HG03097 (cell line): ENCODE measurements around the gene DNHD1.

ENCODE experiments used
- ATAC-seq: cut with Tn5 transposase; IDR thresholded peaks from one replicate; pipeline ENCODE4 v1.9.1; 2021; ENCODE audit not compliant: unreplicated experiment, low FRiP score

DNHD1 gene

GRCh38 chr11:6557761-6558674 lies 60.9 kb downstream of the DNHD1 start:
- ATAC-seq: no peak

GRCh38 chr11:6559369-6559768 lies 62.3 kb downstream of the DNHD1 start:
- ATAC-seq: no peak

GRCh38 chr11:6561288-6561687 lies 64.2 kb downstream of the DNHD1 start:
- ATAC-seq: no peak

DNA sequence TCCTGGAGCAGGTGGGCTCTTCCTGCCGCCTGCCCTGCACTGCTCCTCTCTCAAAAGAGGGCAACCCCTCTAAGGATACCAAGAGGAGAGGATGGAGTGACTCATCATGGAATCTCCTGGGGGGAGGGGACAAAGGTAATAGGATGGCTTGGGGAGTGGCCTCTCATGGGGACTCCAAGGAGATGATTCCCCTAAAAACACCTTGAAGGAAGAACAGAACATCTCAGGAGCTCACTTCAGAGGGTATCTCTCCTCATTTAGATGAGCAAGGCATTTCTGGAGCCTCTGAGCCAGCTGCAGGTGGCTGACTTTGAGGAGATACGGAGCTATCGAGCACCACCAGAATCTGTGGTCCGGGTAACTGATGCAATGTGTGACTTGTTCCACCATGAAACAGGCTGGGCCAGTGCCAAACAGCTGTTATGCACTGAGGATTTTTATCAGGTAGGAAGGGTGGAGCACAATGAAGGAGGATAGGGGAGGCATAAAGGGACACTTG lies 66.1 kb downstream of the DNHD1 start:
- ATAC-seq: no peak

DNA sequence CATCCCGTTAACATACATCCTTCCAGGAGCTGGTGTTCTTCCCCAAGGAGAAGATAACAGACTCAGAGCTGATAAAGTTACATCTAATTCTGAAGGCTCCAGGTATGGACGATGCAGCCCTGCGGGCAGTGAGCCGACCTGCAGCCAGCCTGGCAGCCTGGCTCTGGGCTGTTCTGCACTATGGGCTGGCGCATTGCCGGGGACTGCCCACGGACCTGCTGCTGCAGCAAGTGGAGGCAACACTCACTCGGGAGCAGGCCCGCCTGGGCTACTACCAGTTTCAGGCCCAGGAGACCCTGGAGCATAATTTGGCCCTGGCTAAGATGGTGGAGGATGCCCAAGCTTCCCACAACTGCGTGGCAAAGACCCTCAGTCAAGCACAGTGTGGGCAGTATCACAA lies 66.6 kb downstream of the DNHD1 start:
- ATAC-seq: no peak

GRCh38 chr11:6565325-6565724 lies 68.2 kb downstream of the DNHD1 start:
- ATAC-seq: no peak

DNA sequence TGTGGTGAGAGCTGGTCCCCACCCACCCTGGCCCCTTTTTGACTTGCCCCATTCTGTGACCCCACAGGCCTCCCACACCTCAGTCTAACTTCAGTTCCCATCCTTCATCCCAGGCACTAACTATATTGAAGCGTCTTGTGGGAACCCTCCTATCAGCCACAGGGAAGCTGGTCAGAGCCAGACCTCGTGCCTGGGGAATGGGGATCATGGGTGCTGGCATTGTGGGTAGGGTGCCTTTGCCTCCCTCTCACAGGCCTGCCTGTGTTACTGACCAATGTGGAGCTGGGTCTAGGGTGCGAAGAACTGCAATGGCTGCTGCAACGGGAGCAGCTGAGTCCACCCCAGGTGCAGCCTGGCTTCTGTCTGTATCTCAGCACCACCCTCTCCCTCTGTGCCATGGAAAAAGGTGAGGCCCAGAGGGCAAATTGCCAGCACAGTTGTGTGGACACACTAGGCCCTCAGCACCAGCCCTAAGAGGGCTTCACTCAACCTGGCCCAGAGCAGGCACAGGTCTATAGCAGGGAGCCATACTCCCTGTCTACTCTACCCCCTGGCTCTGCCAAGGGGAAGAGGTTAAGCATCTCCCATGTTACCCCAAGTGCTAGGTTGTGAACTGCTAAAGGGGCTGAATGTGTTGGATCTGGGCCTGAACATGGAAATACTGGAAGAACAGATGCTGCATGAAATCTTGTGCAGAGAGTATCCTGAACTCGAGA lies 69.1 kb downstream of the DNHD1 start:
- ATAC-seq: no peak

GRCh38 chr11:6566704-6567370 lies 69.8 kb downstream of the DNHD1 start:
- ATAC-seq: no peak

DNA sequence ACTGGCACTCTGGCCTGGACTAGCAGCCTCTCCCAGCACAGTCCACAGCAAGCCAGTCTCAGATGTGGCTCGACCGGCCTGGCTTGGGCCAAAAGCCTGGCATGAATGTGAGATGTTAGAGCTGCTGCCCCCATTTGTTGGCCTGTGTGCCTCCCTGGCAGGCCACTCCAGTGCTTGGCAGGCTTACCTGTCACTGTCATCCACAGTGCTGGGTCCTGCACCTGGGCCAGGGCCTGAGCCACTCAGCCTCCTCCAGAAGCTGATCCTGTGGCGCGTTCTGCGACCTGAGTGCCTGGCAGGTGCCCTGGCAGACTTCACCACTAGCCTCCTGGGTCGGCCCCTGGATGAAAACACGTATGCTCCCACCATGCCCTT lies 70.3 kb downstream of the DNHD1 start:
- ATAC-seq: no peak

DNA sequence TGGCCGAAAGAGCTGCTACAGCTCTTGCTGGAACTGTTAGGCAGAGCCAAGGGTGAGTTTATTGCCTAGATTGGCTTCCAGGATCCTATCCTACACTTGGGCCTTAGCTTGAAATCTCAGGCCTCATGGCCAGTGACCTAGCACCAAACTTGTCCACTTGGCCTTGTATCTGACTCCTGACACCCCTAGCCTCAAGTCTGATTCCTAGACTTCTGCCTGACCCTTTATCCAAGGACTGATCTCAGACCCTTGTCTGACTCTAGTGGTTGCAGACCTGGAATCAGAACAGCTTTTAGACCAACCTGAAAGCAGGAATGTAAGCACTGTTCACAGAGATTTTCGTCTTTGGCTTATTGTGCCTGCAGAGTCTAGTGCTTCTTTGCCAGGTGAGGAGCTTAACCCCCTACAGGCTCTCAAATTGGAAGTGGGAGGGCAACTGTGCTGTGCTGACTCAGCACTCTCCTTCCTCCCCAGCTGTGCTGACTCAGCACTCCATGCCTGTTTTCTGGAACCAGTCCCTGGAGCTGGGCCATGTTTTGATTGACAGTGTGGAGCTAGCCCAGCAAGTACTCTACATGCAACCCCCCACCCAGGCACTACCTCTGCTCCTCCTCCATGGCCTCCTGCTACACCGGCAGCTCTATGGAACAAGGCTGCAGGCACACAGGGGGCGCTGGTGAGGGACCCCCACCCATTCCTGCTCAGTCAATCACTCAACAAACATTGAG lies 71.3 kb downstream of the DNHD1 start:
- ATAC-seq: no peak

- no peak for ATAC-seq
Observed at GRCh38 chr11:6569706-6570105, 72.6 kb downstream of the DNHD1 start.

GRCh38 chr11:6570691-6571427 lies 73.8 kb downstream of the DNHD1 start:
- no peak for ATAC-seq

- no peak for ATAC-seq
Observed at GRCh38 chr11:6571434-6572008, 74.4 kb downstream of the DNHD1 start.

DNA sequence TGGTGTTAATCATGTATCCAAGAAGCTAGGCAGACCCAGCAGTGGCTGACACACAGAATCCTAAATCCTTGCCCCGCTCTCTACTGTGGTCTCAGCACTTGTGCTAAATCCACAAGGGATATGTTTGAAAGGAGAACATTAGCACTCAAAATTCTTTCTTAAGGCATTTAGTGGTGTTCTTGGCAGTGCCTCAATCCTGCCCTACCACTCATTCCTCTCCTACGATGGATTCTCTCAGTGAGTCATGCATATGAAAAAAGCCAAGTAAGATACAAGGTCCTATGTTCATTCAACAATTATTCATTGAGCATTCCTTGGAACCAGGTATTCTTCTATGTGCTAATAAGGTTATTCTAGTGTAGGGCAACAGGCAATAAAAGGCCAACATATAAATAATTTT lies 75.1 kb downstream of the DNHD1 start:
- no peak for ATAC-seq

DNA sequence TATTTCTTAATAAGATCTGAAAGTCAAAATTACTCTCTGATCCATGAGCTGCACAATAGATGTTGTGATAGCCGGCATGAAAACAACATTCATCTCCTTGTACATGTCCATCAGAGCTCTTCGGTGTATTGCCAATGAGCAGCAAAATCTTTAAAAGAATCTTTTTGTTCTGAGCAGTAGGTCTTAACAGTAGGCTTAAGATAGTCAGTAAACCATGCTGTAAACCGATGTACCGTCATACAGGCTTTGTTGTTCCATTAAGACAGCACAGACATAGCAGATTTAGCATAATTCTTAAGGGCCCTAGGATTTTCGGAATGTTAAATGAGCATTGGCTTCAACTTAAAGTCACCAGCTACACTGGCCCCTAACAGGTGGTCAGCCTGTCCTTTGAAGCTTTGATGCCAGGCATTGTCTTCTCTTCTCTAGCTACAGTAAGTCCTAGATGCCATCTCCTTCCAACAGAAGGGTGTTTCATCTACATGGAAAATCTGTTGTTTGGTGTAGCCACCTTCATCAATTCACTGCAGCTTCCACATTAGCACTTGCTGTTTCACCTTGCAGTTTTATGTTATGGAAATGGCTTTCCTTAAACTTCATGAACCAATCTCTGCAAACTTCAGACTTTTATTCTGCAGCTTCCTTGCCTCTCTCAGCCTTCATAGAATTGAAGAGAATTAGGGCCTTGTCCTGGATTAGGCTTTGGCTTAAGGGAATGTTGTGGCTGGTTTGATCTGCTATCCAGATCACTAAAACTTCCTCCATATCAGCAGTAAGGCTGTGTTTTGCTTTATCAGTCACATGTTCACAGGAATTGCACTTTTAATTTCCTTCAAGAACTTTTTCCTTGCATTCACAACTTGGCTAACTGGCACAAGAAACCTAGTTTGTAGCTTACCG lies 78.0 kb downstream of the DNHD1 start:
- ATAC-seq: no peak

- ATAC-seq: no peak
Observed at GRCh38 chr11:6576471-6577373, 79.6 kb downstream of the DNHD1 start.

- no peak for ATAC-seq
Observed at GRCh38 chr11:6578134-6578533, 81.1 kb downstream of the DNHD1 start.

DNA sequence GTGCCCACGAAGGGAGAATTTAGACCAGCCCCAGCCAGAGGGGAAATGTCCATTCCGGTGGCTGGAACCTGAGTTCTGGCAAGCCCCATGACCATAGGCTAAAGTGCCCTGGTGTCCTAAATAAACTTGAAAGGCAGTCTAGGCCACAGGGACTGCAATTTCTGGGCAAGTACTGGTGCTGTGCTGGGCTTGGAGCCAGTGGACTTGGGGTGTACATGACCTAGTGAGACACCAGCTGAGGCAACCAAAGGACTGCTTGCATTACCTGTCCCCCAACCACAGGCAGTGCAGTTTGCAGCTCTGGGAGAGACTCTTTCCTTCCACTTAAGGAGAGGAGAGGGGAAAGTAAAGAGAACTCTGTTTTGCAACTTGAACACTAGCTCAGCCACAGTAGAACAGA lies 82.6 kb downstream of the DNHD1 start:
- no peak for ATAC-seq
